GM12878 (cell line): ENCODE results near the gene CPNE4. TPM values are rescaled to one million over a fixed set of nuclear protein-coding genes. Genes with fewer than 3 reads are reported as not detected.

ENCODE experiments used
- ATAC-seq: fragments of 200-7000 bp; cut with Tn5 transposase; 3 replicates; pipeline ENCODE4 v1.9.1; 2020; ENCODE audit warnings: mild to moderate bottlenecking, moderate library complexity
- BruUV-seq: library from RNA; stranded (reverse); fragments of 400-500 nt; replicated peaks from 2 replicates; lab custom pipeline; 2021; lab: Mats Ljungman, UMichigan
- CTCF ChIA-PET: fragments of 300-600 bp; sonication (Branson Sonifier 250); formaldehyde crosslinking; extraction: SDS; loops from one replicate; lab custom pipeline; 2021; ENCODE audit warnings: inconsistent platforms; lab: Yijun Ruan, JAX
- POLR2A ChIA-PET: fragments of 350-600 bp; formaldehyde crosslinking; extraction: SDS; loops from one replicate; lab custom pipeline; 2021; ENCODE audit warnings: inconsistent platforms; lab: Charles Lee
- RAD21 ChIA-PET: fragments of 300-600 bp; sonication (Branson Sonifier 250); formaldehyde crosslinking; loops from one replicate; lab custom pipeline; 2023; ENCODE audit warnings: antibody characterized with exemption; ENCODE audit not compliant: unreplicated experiment; lab: Charles Lee
- SMC1A ChIA-PET: fragments of 300-600 bp; sonication (Branson Sonifier 250); formaldehyde crosslinking; loops from one replicate; lab custom pipeline; 2023; ENCODE audit not compliant: unreplicated experiment, uncharacterized antibody; lab: Charles Lee
- DNase-seq: peaks from one replicate; pipeline ENCODE4 v3.0.0-alpha.2; 2011; ENCODE audit warnings: low read depth, low spot score
- FAIRE-seq: peaks from 3 replicates; lab custom pipeline; 2011; peaks lifted over from hg19 to GRCh38; lab: Jason Lieb, UNC
- H2AFZ ChIP-seq: 2 replicates; pipeline ENCODE4 v1.6.0; 2011; ENCODE audit warnings: low read depth, low read length, control low read depth; ENCODE audit not compliant: control insufficient read depth
- H3K27ac ChIP-seq: 2 replicates; pipeline ENCODE4 v1.5.1; 2011; ENCODE audit warnings: control low read depth; ENCODE audit not compliant: control insufficient read depth, insufficient read depth
- H3K27me3 ChIP-seq, 2 experiments: replicated peaks in 1 of 2; 2 replicates each; pipeline versions ENCODE4 v1.6.0 to v1.6.1; 2011; ENCODE audit warnings: low read length in 1 of 2; ENCODE audit not compliant: control insufficient read depth in 2 of 2, insufficient read depth in 2 of 2
- H3K36me3 ChIP-seq, 2 experiments: 2 replicates each; pipeline ENCODE4 v1.5.1; 2011; ENCODE audit warnings: low read length in 1 of 2; ENCODE audit not compliant: control insufficient read depth in 2 of 2, insufficient read depth in 2 of 2
- H3K4me1 ChIP-seq: 2 replicates; pipeline ENCODE4 v1.6.1; 2011; ENCODE audit warnings: mild to moderate bottlenecking, low read length, moderate library complexity, mixed read lengths; ENCODE audit not compliant: control insufficient read depth, insufficient read depth
- H3K4me2 ChIP-seq: 2 replicates; pipeline ENCODE4 v1.6.0; 2011; ENCODE audit warnings: control low read depth; ENCODE audit not compliant: control insufficient read depth, insufficient read depth
- H3K4me3 ChIP-seq: fragments of 200-600 bp; sonication (generic); 2 replicates; pipeline ENCODE4 v1.5.1; 2016
- H3K79me2 ChIP-seq: 2 replicates; pipeline ENCODE4 v1.6.0; 2011; ENCODE audit warnings: low read length; ENCODE audit not compliant: control insufficient read depth, insufficient read depth
- H3K9ac ChIP-seq: 2 replicates; pipeline ENCODE4 v1.8.0; 2011; ENCODE audit warnings: low read length, control low read depth, mixed read lengths; ENCODE audit not compliant: control insufficient read depth, insufficient read depth
- H3K9me3 ChIP-seq: replicated peaks from 3 replicates; pipeline ENCODE4 v1.5.1; 2011; ENCODE audit warnings: mild to moderate bottlenecking, low read length; ENCODE audit not compliant: control insufficient read depth, insufficient read depth
- H4K20me1 ChIP-seq: 2 replicates; pipeline ENCODE4 v1.6.0; 2011; ENCODE audit not compliant: control insufficient read depth, insufficient read depth
- BCL11A ChIP-seq: IDR thresholded peaks from 2 replicates; pipeline ENCODE4 v1.6.1; 2011; ENCODE audit warnings: low read depth, low read length
- BMI1 ChIP-seq: fragments of 450-650 bp; IDR thresholded peaks from 2 replicates; pipeline ENCODE4 v1.6.1; 2016; ENCODE audit warnings: mild to moderate bottlenecking, moderate library complexity, borderline replicate concordance
- CBFB ChIP-seq: IDR thresholded peaks from 2 replicates; pipeline ENCODE4 v1.6.1; 2016; ENCODE audit warnings: antibody characterized with exemption, low read depth
- CHD1 ChIP-seq: IDR thresholded peaks from 2 replicates; pipeline ENCODE4 v1.6.1; 2012; ENCODE audit warnings: low read depth, low read length, improper control_type of control experiment
- CHD2 ChIP-seq: IDR thresholded peaks from 2 replicates; pipeline ENCODE4 v1.6.1; 2011; ENCODE audit warnings: low read depth, low read length, improper control_type of control experiment, borderline replicate concordance
- IKZF2 ChIP-seq, 2 experiments: fragments of 450-650 bp; IDR thresholded peaks; 2 replicates each; pipeline ENCODE4 v1.6.1; 2017; ENCODE audit warnings: mild to moderate bottlenecking in 2 of 2, moderate library complexity in 2 of 2
- MYB ChIP-seq: fragments of 150-350 bp; IDR thresholded peaks from 2 replicates; pipeline ENCODE4 v1.6.1; 2014; ENCODE audit warnings: mild to moderate bottlenecking, low read depth, low read length, borderline replicate concordance
- NFYA ChIP-seq: IDR thresholded peaks from 2 replicates; pipeline ENCODE4 v1.6.1; 2011; ENCODE audit warnings: low read depth, mild to moderate bottlenecking, low read length, improper control_type of control experiment, borderline replicate concordance
- NR2C2 ChIP-seq: IDR thresholded peaks from 2 replicates; pipeline ENCODE4 v1.6.1; 2011; ENCODE audit warnings: borderline replicate concordance, low read depth; ENCODE audit not compliant: control insufficient read depth, insufficient read length
- POLR2AphosphoS2 ChIP-seq: IDR thresholded peaks from 2 replicates; pipeline ENCODE4 v1.6.1; 2011; ENCODE audit warnings: low read depth, mild to moderate bottlenecking, low read length, improper control_type of control experiment, moderate library complexity
- RAD51 ChIP-seq: fragments of 450-650 bp; IDR thresholded peaks from 2 replicates; pipeline ENCODE4 v1.6.1; 2016; ENCODE audit warnings: moderate library complexity, mild to moderate bottlenecking, inconsistent platforms
- SMC3 ChIP-seq: IDR thresholded peaks from 2 replicates; pipeline ENCODE4 v1.6.1; 2011; ENCODE audit warnings: low read length, improper control_type of control experiment, borderline replicate concordance
- SREBF2 ChIP-seq: IDR thresholded peaks from 2 replicates; pipeline ENCODE4 v1.6.1; 2012; ENCODE audit warnings: mild to moderate bottlenecking, low read length
- TAF1 ChIP-seq: IDR thresholded peaks from 2 replicates; pipeline ENCODE4 v1.6.1; 2011; ENCODE audit warnings: mild to moderate bottlenecking, low read depth, low read length, borderline replicate concordance
- ZBED1 ChIP-seq: IDR thresholded peaks from 2 replicates; pipeline ENCODE4 v1.6.1; 2016; ENCODE audit warnings: borderline replicate concordance
- ZZZ3 ChIP-seq: IDR thresholded peaks from 2 replicates; pipeline ENCODE4 v1.6.1; 2011; ENCODE audit warnings: low read depth; ENCODE audit not compliant: control insufficient read depth, insufficient read length
- WGBS: methylation state at CpG from one replicate; pipeline ENCODE4 v1.1.6; 2016; ENCODE audit warnings: low lambda C conversion rate; ENCODE audit not compliant: insufficient replicate concordance, insufficient coverage; ENCODE audit errors: missing lambda C conversion rate; 5-methylcytosine and 5-hydroxymethylcytosine counted together
- in situ Hi-C: fragments of 300-500 bp; cut with MboI; formaldehyde crosslinking; loops from 9 replicates; pipeline ENCODE4 v1.14.3; 2018; ENCODE audit warnings: mixed read lengths
- intact Hi-C: fragments of 100-400 bp; cut with micrococcal nuclease; formaldehyde crosslinking; loops from one replicate; pipeline ENCODE4 v1.14.2; 2022; ENCODE audit not compliant: unreplicated experiment
- polyA plus RNA-seq, 11 experiments: library from polyadenylated mRNA; depleted of rRNA in 4 of 11; unstranded in 6 of 11; stranded (reverse) in 5 of 11; fragments of >200 nt; fragmentation: Nextera tagmentation in 4 of 11; fragmentation: Illumina TruSeq in 1 of 11; extraction: Ambion mirVana in 4 of 11; extraction: Trizol in 1 of 11; gene quantifications; 1 replicate in 1 of 11; 2 replicates in 10 of 11; pipeline versions ENCODE4 v1.2.1 to v1.2.3, GENCODE V29; 2011 to 2016; ENCODE audit warnings: inconsistent platforms in 2 of 11, missing spikeins in 2 of 11, low read depth in 1 of 11
- total RNA-seq, 4 experiments: library from RNA; depleted of rRNA in 3 of 4; stranded (reverse); fragments of >200 nt in 3 of 4; fragmentation: Illumina TruSeq in 1 of 4; extraction: Trizol in 1 of 4; gene quantifications; 2 replicates each; pipeline versions ENCODE4 v1.2.1 to v1.2.3, GENCODE V29; 2013 to 2021
- TF ChIP-seq, protein P1 (sequence below): fragments of 450-650 bp; IDR thresholded peaks from 2 replicates; pipeline ENCODE4 v1.6.1; 2017; ENCODE audit warnings: mild to moderate bottlenecking

Gene CPNE4
- total and polyA plus RNA-seq, 10 of the 15 experiments (the other 5 are each of a cell fraction or from before 2014, with no cell fraction given): 0.17 to 1.9 (median 0.48) TPM; not detected in 1

DNA sequence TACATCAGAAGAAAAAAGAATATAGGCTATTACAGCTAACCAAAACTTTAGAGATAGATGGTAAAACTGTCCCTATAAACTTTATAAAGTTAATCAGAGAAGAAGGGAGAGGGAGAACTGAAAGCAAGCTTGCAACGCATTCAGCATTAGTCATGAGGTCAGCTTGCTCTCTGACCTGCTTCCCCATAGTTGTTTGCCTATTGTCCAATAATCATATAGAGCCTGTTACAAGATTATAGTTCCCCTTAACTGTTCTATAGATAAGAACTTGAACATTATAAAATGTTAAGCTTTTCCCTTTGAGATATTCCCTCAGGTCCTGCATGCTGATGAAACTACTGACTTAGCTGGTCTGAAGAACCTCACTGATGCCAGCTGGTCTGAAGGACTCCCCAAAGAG is 74.5 kb downstream of the CPNE4 start:
- CTCF ChIA-PET: no interaction called here
- BruUV-seq: no TSS peak
- intact Hi-C loops (no loop called here), in situ Hi-C loops (no loop called here)
- H3K27ac ChIP-seq: no peak overlapping the region
- H3K4me1 ChIP-seq: no peaks in the 10 kb centered on the region
- no peaks in the 10 kb centered on the region for H3K36me3 ChIP-seq
- SMC1A ChIA-PET: no interaction called here
- no peak for ATAC-seq
- H3K79me2 ChIP-seq: no peaks in the 10 kb centered on the region
- H4K20me1 ChIP-seq: no peaks in the 10 kb centered on the region
- H3K9me3 ChIP-seq: no peaks in the 10 kb centered on the region
- RAD21 ChIA-PET: no interaction called here
- no peaks in the 10 kb centered on the region for H3K27me3 ChIP-seq
- no peak overlapping the region for H3K4me3 ChIP-seq
- DNase-seq: no peak
- H2AFZ ChIP-seq: no peak overlapping the region
- H3K4me2 ChIP-seq: no peak overlapping the region
- no peak overlapping the region for H3K9ac ChIP-seq
- no peak for TF ChIP-seq CHD2
- TF ChIP-seq CBFB: no peak
- no peak for TF ChIP-seq ZZZ3
- TF ChIP-seq CHD1: no peak
- TF ChIP-seq ZBED1: no peak
- FAIRE-seq: no peak
- WGBS: 42% methylated on average over 1 of the region's 1 CpG
- POLR2A ChIA-PET: no interaction called here

DNA sequence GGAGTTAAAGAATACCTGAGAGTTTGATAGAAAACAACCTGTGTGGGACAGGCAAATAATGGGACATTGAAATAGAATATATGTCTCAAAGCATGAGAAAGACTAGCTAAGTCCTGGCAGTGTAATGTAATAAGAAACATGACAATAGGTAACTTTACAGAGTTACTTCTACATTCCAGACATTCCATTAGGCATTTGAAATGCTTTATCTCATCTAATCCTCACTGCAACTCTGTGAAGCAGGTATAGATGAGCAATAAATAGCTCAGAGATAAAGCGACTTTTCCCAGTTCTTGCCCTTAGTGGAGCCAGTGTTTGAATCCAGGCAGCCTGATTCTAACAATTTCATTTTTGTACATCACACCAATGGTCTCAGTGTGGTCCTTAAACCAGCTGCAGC is 76.8 kb downstream of the CPNE4 start:
- no peaks in the 10 kb centered on the region for H3K79me2 ChIP-seq
- DNase-seq (no peak), FAIRE-seq (peak; percentile 13), ATAC-seq (no peak)
- RAD21 ChIA-PET: interaction anchor here (1.4 kb wide), 1 partner anchor 71 kb away, joined by 3 read pairs; no protein-coding TSS in a partner anchor
- in situ Hi-C loops (no loop called here), intact Hi-C loops (no loop called here)
- H3K9ac ChIP-seq: no peak overlapping the region
- H3K27me3 ChIP-seq: no peaks in the 10 kb centered on the region
- H3K9me3 ChIP-seq: no peaks in the 10 kb centered on the region
- no peak overlapping the region for H2AFZ ChIP-seq
- H3K4me1 ChIP-seq: no peaks in the 10 kb centered on the region
- H3K4me3 ChIP-seq: no peak overlapping the region
- BruUV-seq: no TSS peak
- H3K36me3 ChIP-seq: no peaks in the 10 kb centered on the region
- H4K20me1 ChIP-seq: no peaks in the 10 kb centered on the region
- POLR2A ChIA-PET: no interaction called here
- SMC1A ChIA-PET: interaction anchor here (0.7 to 3.6 kb wide), 3 partner anchors 14 to 299 kb away, joined by 3 to 18 read pairs (median 3); no protein-coding TSS in a partner anchor
- TF ChIP-seq SREBF2 (no peak), TAF1 (no peak), BCL11A (no peak), BMI1 (no peak), CBFB (no peak), IKZF2 (IDR thresholded peaks at IDR 0.05) (no peak), MYB (no peak), SMC3 (no peak), RAD51 (no peak), NFYA (no peak), POLR2AphosphoS2 (no peak), NR2C2 (no peak)
- TF ChIP-seq, protein P1, sequence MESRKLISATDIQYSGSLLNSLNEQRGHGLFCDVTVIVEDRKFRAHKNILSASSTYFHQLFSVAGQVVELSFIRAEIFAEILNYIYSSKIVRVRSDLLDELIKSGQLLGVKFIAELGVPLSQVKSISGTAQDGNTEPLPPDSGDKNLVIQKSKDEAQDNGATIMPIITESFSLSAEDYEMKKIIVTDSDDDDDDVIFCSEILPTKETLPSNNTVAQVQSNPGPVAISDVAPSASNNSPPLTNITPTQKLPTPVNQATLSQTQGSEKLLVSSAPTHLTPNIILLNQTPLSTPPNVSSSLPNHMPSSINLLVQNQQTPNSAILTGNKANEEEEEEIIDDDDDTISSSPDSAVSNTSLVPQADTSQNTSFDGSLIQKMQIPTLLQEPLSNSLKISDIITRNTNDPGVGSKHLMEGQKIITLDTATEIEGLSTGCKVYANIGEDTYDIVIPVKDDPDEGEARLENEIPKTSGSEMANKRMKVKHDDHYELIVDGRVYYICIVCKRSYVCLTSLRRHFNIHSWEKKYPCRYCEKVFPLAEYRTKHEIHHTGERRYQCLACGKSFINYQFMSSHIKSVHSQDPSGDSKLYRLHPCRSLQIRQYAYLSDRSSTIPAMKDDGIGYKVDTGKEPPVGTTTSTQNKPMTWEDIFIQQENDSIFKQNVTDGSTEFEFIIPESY: no peak
- no peak overlapping the region for H3K4me2 ChIP-seq
- CTCF ChIA-PET: interaction anchor here (1.4 kb wide), 1 partner anchor 9 kb away, joined by 3 read pairs; no protein-coding TSS in a partner anchor
- WGBS: 64% methylated on average over 1 of the region's 1 CpG
- no peak overlapping the region for H3K27ac ChIP-seq
